Activated gamma-delta T cell treated with anti-CD3 and anti-CD28 coated beads, Interleukin-2, amount 50 U/mL, for 16 hours (primary cell): ENCODE results near the gene ABHD8.
"Not testable (repeated sequence)": the region's sequence is repeated elsewhere in the genome, so short reads cannot be mapped to it uniquely, and the experiment has no call there.

Experiments
- DNase-seq: peaks from one replicate; pipeline ENCODE4 v3.0.0-alpha.2; 2020; ENCODE audit warnings: low read depth

The ABHD8 gene

GRCh38 chr19:17296976-17297375 is 6.2 kb downstream of the ABHD8 start:
- DNase-seq = no peak

DNA sequence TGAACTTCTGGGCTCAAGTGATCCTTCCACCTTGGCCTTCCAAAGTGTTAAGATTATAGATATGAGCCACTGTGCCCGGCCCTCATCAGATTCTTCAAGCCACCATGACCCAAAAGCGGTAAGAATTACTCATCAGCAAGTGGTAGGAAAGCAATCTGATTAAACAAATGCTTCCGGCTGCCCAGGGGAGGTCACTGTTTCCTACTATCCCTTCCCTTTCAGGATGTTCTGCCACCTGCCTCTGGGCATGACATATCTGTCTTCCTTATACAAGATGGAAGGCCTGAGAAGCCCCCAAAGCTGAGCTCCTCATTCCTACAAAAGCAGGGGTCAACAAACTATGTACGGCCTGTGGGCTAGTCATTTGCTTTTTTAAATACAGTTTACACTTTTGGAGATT is 7.0 kb downstream of the ABHD8 start:
- DNase-seq = no peak

GRCh38 chr19:17295551-17295950 is 7.7 kb downstream of the ABHD8 start:
- not testable (repeated sequence) for DNase-seq

DNA sequence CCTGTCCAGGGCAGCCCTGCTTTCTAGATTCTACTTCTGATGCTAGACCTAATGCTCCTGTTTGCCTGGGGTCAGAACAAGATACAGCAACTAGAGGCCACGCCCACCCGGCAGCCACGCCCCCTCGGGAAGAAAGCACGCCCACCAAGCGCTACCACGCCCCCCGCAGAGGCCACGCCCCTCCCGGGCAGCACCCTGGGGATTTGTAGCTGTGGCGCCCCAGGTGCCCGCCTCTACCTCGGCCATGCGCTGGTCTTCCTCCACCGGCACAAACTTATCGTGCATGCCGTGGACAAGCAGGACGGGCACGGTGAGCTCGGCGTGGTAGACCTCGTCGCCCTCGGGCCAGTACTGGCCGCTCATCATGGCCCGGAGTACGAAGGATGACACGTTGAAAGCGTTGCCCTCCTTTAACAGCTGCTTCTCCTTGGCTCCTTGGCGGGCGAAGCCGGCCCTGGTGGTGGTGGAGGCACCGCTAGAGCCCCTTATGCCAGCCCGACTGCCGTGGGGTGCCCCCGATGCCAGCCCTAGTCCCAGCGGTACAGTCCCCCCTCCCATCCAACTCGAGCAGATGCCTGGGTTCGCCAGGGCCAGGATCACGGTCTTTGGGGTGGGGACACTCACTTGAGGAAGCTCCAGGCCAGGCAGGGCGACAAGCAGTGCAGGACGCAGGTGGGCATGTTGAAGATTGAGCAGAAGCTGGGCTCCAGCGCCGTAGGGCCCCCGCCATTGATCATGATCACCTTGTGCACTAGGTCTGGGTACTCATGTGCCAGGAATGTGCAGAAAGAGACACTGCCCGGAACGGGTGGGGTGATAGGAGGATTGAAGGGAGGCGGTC is 9.0 kb downstream of the ABHD8 start:
- no peak for DNase-seq

- DNase-seq = no peak
These were observed 9.6 kb downstream of the ABHD8 start for GRCh38 chr19:17293605-17294004.

- peak; percentile 66 for DNase-seq
These were observed 10.7 kb downstream of the ABHD8 start for GRCh38 chr19:17292301-17293074.

DNA sequence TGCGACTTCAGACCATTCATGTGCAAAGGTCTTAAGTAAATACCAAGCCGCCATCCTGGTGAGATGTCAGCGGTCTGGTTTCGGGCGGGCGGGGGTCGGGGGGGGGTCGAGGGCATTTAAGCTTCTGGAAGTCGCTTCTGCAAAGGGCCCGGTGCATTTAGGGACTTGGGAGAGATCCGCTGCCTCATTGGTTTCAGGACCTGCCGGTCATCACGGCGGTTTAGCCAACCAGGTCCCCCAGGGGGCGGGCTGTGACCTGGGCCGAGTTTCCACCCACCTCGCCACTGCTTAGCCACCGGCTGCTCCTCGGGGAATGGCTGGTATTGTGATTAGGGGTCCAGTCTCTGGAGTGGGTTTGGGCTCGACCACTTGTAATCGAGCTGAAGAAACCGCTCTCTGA is 13.7 kb downstream of the ABHD8 start:
- DNase-seq = no peak

DNA sequence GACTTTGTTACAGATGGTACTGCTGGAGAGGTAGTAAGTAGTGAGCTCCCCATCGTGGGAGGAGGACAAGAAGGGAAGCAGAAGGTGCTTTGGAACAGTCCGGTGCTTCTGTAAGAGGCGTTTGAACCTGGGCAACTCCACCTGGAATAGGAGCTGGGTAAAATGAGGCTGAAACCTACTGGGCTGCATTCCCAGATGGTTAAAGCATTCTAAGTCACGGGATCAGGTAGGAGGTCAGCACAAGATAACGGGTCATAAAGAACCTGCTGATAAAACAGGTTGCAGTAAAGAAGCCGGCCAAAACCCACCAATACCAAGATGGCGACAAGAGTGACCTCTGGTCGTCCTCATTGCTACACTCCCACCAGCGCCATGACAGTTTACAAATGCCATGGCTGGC is 16.5 kb downstream of the ABHD8 start:
- no peak for DNase-seq

GRCh38 chr19:17286263-17286662 is 17.0 kb downstream of the ABHD8 start:
- DNase-seq = no peak

DNA sequence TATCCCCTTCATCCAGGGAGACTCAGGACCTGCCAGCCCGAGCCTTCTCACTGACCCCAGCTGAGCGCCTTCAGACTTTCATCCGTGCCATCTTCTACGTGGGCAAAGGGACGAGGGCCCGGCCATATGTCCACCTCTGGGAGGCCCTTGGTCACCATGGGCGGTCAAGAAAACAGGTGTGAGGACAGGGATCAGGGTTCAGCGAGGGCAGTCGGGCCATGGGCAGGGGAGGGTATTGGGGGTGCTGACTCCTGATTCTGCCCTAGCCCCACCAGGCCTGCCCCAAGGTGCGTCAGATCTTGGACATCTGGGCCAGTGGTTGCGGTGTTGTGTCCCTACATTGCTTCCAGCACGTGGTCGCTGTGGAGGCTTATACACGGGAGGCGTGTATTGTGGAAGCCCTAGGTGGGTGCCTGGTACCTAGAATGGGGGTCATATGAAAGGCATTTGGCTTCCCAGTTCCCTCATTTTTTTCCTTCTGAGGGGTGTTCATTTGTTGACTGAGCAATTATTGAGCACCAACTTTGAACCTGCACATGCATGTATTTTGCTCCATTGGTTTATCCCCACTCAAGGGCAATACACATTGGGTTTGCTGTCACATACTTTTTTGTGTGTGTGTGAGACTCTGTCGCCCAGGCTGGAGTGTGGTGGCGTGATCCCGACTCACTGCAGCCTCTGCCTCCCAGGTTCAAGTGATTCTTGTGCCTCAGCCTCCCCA is 17.6 kb downstream of the ABHD8 start:
- no peak for DNase-seq

- no peak for DNase-seq
These were observed 19.7 kb downstream of the ABHD8 start for GRCh38 chr19:17283504-17283996.

DNA sequence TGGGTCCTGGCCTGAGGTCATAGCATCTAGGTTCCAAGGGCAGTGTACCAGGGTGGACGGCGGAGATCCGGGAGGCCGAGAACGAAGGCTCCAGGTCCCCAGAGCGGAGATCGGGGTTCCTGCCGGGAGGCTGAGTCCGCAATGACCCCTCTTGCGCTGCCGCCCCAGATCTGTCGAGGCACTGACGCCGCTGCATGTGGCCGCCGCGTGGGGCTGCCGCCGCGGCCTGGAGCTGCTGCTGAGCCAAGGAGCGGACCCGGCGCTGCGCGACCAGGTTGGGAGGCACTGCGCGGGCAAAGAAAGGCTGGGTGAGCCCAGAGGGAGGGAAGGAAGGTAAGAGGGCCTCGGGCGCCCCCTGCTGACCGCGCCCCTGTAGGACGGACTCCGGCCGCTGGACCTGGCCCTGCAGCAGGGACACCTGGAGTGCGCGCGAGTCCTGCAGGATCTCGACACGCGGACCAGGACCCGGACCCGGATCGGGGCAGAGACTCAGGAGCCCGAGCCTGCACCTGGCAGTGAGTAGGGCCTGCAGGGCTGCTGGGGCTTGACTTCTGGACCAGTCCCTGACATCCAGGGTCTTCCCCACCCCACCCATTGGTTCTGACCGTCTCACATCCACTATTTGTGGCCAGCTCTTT is 20.6 kb downstream of the ABHD8 start:
- DNase-seq = peak; percentile 71

- DNase-seq = no peak
These were observed 21.6 kb downstream of the ABHD8 start, which contains the start of gene ANKLE1 for GRCh38 chr19:17281391-17282304. Gene ANKLE1 (plus strand): TSS chr19:17281901. CDS start chr19:17281921, 20 bp downstream.

DNA sequence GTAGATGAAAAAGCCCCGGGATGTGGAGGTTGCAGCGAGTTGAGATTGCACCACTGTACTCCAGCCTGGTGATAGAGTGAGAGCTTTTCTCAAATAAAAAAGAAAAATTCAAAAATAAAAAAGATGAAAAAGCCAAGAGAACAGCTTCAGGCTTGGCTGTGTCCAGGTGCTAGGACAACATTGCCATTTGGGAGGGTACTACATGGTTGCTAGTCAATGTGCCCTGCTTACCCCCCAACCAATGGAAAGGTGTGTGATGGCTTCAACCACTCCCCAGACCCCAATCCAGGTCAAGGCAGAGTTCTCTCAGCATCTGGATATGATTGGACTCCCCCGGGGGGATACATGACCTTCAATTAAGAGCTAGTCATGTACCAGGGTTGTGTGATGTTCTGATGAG is 23.8 kb downstream of the ABHD8 start:
- no peak for DNase-seq

GRCh38 chr19:17275441-17276175 is 27.6 kb downstream of the ABHD8 start:
- no peak for DNase-seq

GRCh38 chr19:17274892-17275291 is 28.3 kb downstream of the ABHD8 start:
- DNase-seq = not testable (repeated sequence)

- no peak for DNase-seq
These were observed 34.5 kb downstream of the ABHD8 start for GRCh38 chr19:17268754-17269153.

- DNase-seq = peak; percentile 93
These were observed 36.0 kb downstream of the ABHD8 start, which contains the start of gene BABAM1 for GRCh38 chr19:17266975-17267788. Gene BABAM1 (plus strand): TSS chr19:17267443. CDS start chr19:17268807, 1,364 bp downstream.

- DNase-seq = no peak
These were observed 36.6 kb downstream of the ABHD8 start for GRCh38 chr19:17266589-17266974.
